ENCODE data around the gene TNRC6B. TPM values are rescaled to one million over a fixed set of nuclear protein-coding genes. Genes with fewer than 3 reads are reported as not detected.

TNRC6B gene
- total and polyA plus RNA-seq, 2 experiments from 2014 or later: 46.9 to 87.8 TPM

DNA sequence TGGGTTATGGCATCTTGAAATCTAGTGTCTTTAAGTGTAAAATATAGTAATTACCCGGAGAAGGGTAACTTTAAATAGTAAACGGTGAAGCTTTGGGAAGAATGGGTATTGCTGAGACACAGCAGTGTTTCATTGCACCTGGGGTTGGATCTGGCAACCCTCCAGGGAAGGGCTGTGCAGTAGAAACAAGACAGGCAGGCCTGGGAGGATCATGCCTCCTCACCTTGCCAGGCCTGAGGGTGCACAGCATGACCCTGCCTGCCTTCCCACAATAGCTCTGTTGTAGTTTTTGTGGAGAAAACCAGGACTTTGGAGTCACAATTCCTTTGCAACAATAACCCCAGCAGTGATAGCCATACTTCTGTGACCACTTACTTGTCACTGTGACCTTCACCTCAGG, 104.0 kb downstream of the TNRC6B start (continued):
- TF ChIP-seq ZNF462 (CRISPR knock-in tag; IDR thresholded peaks at IDR 0.05) (no peak), EZH2phosphoT487 (IDR thresholded peaks at IDR 0.05; ENCODE audit: unreplicated experiment) (no peak)
- TF ChIP-seq, protein P1, sequence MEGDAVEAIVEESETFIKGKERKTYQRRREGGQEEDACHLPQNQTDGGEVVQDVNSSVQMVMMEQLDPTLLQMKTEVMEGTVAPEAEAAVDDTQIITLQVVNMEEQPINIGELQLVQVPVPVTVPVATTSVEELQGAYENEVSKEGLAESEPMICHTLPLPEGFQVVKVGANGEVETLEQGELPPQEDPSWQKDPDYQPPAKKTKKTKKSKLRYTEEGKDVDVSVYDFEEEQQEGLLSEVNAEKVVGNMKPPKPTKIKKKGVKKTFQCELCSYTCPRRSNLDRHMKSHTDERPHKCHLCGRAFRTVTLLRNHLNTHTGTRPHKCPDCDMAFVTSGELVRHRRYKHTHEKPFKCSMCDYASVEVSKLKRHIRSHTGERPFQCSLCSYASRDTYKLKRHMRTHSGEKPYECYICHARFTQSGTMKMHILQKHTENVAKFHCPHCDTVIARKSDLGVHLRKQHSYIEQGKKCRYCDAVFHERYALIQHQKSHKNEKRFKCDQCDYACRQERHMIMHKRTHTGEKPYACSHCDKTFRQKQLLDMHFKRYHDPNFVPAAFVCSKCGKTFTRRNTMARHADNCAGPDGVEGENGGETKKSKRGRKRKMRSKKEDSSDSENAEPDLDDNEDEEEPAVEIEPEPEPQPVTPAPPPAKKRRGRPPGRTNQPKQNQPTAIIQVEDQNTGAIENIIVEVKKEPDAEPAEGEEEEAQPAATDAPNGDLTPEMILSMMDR (conservative IDR thresholded peaks at IDR 0.05; ENCODE audit: low read depth in 2 of 2): no peak

- Histone ChIP-seq H3K27me3 (ENCODE audit: insufficient read depth) (no peaks in the 10 kb centered on the region), H3K36me3 (ENCODE audit: insufficient read depth) (peaks cover 30% of the 10 kb centered on the region), H3K4me2 (no peak overlapping the region), H3K79me2 (replicated peaks; ENCODE audit: insufficient read depth) (0 out of 2 replicates have a peak, but pooled peaks cover 6% of the 10 kb centered on the region), H3K27ac (ENCODE audit: low read depth) (no peak overlapping the region), H3K4me1 (ENCODE audit: insufficient read depth) (no peaks in the 10 kb centered on the region), H3F3A (replicated peaks; ENCODE audit: low read depth) (0 out of 2 replicates have a peak, but pooled peaks cover 2% of the 10 kb centered on the region), H3K4me3 (no peak overlapping the region), H2AFZ (no peak overlapping the region), H4K20me1 (replicated peaks; ENCODE audit: insufficient read depth) (peaks cover 4% of the 10 kb centered on the region; the same call in 1 of the 2 replicates), H3K9me2 (ENCODE audit: insufficient read depth) (no peaks in the 10 kb centered on the region)
- Mint-ChIP-seq H3K4me1 (no peaks in the 10 kb centered on the region), H3K27ac (no peak overlapping the region), H3K9me3 (no peaks in the 10 kb centered on the region), H3K4me3 (no peak overlapping the region), H3K36me3 (ENCODE audit: low read depth) (peaks cover 63% of the 10 kb centered on the region), H3K27me3 (ENCODE audit: insufficient read depth, low read depth, poor library complexity) (no peaks in the 10 kb centered on the region)
- no peak for DNase-seq (ENCODE audit: low spot score)
- no peak for ATAC-seq
- TF ChIP-seq, protein P1 (conservative IDR thresholded peaks at IDR 0.05; ENCODE audit: low read depth in 2 of 2): no peak
- no peak for TF ChIP-seq ZNF114 (CRISPR knock-in tag; IDR thresholded peaks at IDR 0.05)
- TF ChIP-seq ETS1 (IDR thresholded peaks at IDR 0.05): no peak
- no peak for TF ChIP-seq EZH2 (IDR thresholded peaks at IDR 0.05; ENCODE audit: low read depth, unreplicated experiment)
- no peak for TF ChIP-seq EZH2phosphoT487 (IDR thresholded peaks at IDR 0.05; ENCODE audit: unreplicated experiment)
- TF ChIP-seq STAT1 (IDR thresholded peaks at IDR 0.05; ENCODE audit: unreplicated experiment): no peak
- no peak for TF ChIP-seq REST (IDR thresholded peaks at IDR 0.05; ENCODE audit: unreplicated experiment)
- no peak for TF ChIP-seq POLR2AphosphoS5 (IDR thresholded peaks at IDR 0.05; ENCODE audit: low read depth)
- no peak for TF ChIP-seq CREB1 (CRISPR knock-in tag; IDR thresholded peaks at IDR 0.05; ENCODE audit: low read depth)
These were observed 107.8 kb downstream of the TNRC6B start for GRCh38 chr22:40285513-40285912.

Data from GM23338 (cell line).